Occipital lobe (tissue), 2 donors: Measurements from ENCODE around the gene TMPRSS3. TPM values are rescaled to one million over a fixed set of nuclear protein-coding genes. Genes with fewer than 3 reads are reported as not detected.

Source experiments
- DNase-seq: peaks from one replicate; lab custom pipeline; 2025; lab: John Stamatoyannopoulos, UW
- total RNA-seq: library from RNA; depleted of rRNA; stranded (reverse); fragments of >200 nt; gene quantifications from one replicate; pipeline ENCODE4 v1.2.3, GENCODE V29; 2014

TMPRSS3 gene
- total RNA-seq: not detected

- DNase-seq: no peak
Measured at GRCh38 chr21:42395905-42396651, at the start of gene TMPRSS3. Gene TMPRSS3, minus strand, starts transcription at chr21:42396052. Its CDS starts 635 bp downstream, at chr21:42395417.

- no peak for DNase-seq
Measured at GRCh38 chr21:42445311-42445710, 49.5 kb upstream of the TMPRSS3 start.

DNA sequence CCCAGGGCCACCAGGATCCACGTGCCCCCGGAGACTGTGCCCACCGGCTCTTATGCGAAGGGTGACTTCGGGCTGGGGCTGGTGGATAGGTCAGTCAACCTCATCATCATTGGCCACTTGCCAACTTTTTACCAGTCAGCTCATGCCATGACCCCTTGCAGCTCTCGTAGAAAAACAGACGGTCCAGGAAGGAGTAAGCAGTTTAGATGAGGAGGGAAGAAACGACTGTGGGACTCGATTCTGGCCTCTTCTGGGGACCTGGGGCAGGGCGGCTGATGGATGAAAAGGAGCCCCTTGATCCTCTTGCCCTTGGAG, 48.9 kb upstream of the TMPRSS3 start:
- no peak for DNase-seq

GRCh38 chr21:42443876-42444744, 48.3 kb upstream of the TMPRSS3 start:
- DNase-seq: no peak

DNA sequence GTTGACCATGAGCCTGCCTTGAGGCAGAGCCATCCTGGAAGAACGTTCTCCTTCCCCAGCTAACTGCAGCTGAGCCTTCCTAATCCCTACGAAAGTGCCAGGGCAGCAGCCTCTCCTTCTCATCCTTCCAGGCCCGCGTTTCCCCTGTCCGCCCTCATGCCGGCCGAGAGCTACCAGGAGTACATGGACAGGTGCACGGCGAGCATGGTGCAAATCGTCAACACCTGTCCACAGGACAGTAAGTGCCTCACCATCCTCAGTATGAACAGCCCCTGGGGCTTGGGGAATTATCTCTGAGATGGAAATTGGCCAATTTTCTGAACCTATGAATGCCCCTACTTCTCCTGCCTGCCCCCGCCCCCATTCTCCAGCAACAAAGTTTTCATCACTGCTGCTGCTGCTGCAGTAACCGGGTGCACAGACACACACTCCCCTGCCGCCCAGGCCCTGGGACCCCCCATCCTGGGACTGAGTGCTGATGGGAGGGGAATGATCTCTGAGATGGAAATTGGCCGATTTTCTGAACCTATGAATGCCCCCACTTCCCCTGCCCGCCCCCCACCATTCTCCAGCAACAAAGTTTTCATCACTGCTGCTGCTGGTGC, 47.4 kb upstream of the TMPRSS3 start:
- no peak for DNase-seq

DNA sequence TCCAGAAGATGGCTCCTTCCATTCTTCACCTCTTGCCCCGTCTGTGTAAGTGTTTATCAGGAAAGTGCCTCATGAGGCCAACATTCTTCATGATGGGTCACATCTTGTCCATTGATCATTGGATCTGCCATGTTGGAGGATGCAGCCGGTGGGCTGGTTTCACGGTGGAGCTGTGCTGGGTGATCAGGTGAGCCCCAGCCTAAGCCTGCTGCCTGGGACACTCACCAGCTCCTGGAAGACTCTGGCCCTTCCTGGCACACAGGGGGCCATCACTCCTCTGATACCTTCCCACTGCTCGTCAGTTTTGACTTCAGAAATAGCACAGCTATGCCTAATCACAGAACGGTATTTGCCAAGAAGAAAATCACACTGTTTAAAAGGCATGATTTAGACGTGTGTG, 46.1 kb upstream of the TMPRSS3 start:
- DNase-seq: no peak

DNA sequence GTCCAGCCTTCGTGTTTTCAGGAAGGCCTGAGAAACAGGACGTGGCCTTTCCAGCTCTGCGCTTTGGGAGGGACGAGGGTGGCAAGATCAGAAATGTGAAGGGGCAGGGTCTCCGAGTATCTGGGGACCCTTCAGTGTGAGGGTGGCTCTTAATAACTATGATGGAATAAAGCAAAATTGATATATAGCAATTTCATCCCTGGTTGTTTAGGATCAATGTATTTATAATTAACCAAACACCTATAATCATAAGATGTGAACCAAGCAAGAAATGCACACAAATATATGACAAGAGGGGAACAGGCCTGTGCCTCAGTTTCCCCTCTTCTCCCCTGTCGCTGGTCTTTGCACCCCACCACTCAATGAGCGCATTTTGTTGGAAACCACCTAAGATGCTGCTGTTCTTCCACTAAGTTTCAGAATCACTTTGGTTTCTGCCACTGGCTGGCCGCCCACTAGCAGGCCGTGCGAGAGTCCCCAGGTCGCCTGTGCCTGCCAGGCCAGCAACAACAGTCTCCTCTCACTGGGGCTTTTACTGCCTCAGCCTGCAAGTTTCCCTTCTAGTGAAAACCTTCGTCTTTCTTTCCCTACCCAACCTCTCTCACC, 44.4 kb upstream of the TMPRSS3 start:
- DNase-seq: no peak

DNA sequence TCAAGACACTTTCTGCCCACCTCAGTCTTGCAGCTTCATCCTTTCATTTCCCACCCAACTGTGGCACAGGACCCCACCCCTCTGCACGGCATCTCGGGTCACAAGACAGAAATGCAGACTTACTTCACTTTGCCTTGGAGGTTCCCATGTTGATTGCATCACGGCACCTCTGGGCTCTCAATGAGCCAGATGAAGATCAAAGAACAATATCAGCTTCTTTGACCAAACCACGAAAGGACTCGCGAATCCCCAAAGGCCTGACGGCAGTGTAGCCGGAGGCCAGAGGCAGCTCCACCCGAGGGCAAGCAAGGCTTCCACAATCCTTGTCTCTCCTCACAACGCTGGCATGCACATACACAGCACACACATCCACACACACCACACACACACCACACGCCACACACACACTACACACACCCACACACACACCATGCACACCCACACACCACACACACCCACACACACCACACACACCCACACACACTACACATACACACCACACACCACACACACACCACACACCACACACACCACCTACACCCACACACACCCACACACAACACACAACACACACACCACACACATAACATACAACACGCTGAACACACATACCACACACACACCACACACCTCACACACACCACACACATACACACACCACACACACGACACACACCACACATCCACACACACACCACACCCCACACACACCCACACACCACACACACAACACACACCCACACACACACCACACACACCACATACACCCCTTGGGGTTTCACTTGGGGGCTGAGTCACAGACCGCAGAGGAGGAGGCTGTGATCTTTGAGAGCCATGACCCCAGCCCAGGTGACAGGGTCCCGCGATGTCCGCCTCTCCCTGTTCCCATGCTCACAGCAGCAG, 43.7 kb upstream of the TMPRSS3 start:
- DNase-seq: no peak

GRCh38 chr21:42438316-42439205, 42.7 kb upstream of the TMPRSS3 start:
- DNase-seq: no peak

GRCh38 chr21:42437786-42438185, 41.9 kb upstream of the TMPRSS3 start:
- no peak for DNase-seq

DNA sequence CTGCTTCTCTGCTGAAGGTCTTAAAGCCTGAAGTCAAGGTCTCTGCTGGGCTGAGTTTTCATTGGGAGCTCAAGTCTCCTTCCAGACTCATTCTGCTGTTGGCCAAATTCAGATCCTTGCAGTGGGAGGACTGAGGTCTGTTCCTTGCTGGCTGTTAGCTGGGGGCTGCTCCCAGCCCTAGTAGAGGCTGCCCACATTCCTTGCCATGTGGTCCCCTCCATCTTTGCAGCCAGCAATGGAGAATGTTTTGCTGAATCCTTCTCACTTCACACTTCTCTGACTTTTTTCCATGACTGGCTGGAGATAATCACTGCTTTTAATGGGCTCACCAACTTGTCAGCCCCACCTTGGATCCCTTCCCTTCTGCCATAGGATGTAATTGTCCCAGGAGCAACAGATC, 41.1 kb upstream of the TMPRSS3 start:
- DNase-seq: no peak

DNA sequence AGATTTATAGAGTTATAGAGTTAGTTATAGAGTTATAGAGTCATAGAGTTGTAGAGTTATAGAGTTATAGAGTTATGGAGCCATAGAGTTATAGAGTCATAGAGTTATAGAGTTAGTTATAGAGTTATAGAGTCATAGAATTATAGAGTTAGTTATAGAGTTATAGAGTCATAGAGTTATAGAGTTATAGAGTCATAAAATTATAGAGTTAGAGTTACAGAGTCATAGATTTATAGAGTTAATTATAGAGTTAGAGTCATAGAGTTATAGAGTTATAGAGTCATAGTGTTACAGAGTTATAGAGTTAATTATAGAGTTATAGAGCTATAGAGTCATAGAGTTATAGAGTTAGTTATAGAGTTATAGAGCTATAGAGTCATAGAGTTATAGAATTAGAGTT, 40.0 kb upstream of the TMPRSS3 start:
- DNase-seq: no peak

GRCh38 chr21:42435401-42435800, 39.5 kb upstream of the TMPRSS3 start:
- DNase-seq: no peak

DNA sequence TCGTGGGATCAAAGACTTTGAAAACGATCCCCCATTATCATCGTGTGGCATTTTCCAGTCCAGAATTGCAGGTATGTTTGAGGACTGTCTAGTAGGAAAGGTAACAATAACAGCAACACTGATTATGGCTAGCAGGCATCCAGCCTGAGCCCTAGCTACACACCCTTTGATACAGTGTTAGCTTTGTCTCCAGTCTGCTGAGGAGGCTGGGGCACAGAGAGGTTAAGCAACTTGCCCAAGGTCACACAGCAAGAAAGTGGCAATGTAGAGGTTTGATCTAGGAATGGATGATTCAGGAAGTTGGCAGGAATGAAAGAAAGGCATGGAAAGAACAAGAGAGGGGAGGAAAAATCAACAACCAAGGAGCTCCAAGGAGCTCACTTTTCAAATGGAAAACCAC, 39.0 kb upstream of the TMPRSS3 start:
- no peak for DNase-seq

GRCh38 chr21:42433946-42434551, 38.2 kb upstream of the TMPRSS3 start:
- no peak for DNase-seq

GRCh38 chr21:42432695-42433094, 36.8 kb upstream of the TMPRSS3 start:
- no peak for DNase-seq

DNA sequence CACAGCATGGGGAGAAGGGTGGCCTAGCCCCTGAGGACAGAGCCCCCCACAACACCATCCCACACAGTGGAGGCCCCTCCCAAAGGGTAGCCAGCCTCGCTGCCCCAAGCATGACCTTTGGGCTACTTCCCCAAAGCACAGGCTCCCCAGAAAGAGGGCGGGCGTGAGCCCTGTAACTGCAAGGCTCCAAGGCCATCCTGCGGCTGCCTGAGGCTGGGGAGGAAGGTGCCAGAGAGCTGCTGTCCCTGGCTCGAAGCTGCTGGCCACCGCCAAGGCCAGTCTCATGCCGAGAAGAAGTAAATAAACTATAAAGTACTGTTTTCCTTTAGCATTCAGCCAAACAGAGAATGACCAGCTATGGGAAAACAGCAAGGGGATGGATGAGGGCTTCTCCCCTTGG, 35.3 kb upstream of the TMPRSS3 start:
- no peak for DNase-seq

DNA sequence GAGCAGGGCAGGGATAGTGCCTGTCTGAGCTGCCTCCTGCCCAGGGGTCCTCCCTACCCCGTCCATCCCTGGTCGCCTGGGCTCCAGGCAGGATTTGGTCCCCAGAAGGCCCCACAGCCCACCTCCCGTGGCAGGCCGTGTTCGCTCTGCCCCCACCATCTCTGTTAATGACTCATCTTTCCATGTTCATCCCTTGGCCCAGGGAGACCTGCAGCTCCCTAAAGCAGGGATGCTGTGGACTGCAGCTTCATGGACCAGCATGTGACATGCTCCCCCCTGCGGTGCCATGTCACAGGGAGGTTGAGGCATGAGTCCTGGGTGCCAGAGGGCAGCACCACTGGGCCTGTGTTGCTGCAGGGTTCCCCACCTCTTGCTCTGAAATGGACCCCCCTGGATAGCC, 34.7 kb upstream of the TMPRSS3 start:
- no peak for DNase-seq

GRCh38 chr21:42429856-42430255, 34.0 kb upstream of the TMPRSS3 start:
- DNase-seq: no peak

GRCh38 chr21:42429021-42429420, 33.2 kb upstream of the TMPRSS3 start:
- no peak for DNase-seq
